Stimulated activated naive CD8-positive, alpha-beta T cell treated with anti-CD3 and anti-CD28 coated beads, Interleukin-15, amount 100 ng/mL, for 72 hours (primary cell): ENCODE measurements around the gene RAB27A.

Source experiments
- ATAC-seq: fragments of 150-1000 bp; cut with Tn5 transposase; 2 replicates; pipeline ENCODE4 v1.10.0; 2021; ENCODE audit warnings: mild to moderate bottlenecking, moderate library complexity
- DNase-seq, 2 donors: peaks; one replicate each; pipeline ENCODE4 v3.0.0; 2021 to 2022
- H3K27ac Mint-ChIP-seq, 2 donors: one replicate each; pipeline ENCODE4 v1.8.0; 2022; ENCODE audit warnings: mild to moderate bottlenecking in 2 of 2, mixed read lengths in 2 of 2, moderate library complexity in 2 of 2
- H3K27me3 Mint-ChIP-seq: one replicate; pipeline ENCODE4 v1.8.0; 2022; ENCODE audit warnings: mixed read lengths
- H3K4me1 Mint-ChIP-seq: one replicate; pipeline ENCODE4 v1.8.0; 2022; ENCODE audit warnings: mild to moderate bottlenecking, mixed read lengths
- H3K4me3 Mint-ChIP-seq, 2 donors: one replicate each; pipeline ENCODE4 v1.8.0; 2022; ENCODE audit warnings: mild to moderate bottlenecking in 2 of 2, mixed read lengths in 2 of 2, moderate library complexity in 1 of 2
- H3K9me3 Mint-ChIP-seq, 2 donors: one replicate each; pipeline ENCODE4 v1.8.0; 2022; ENCODE audit warnings: mixed read lengths in 2 of 2

The RAB27A gene

GRCh38 chr15:55247766-55248427 is 41.7 kb downstream of the RAB27A start:
- H3K27ac Mint-ChIP-seq = no peak overlapping the region

GRCh38 chr15:55247311-55247710 is 42.3 kb downstream of the RAB27A start:
- H3K27ac Mint-ChIP-seq = no peak overlapping the region
- ATAC-seq = no peak
- no peak overlapping the region for H3K4me3 Mint-ChIP-seq
- no peaks in the 10 kb centered on the region for H3K9me3 Mint-ChIP-seq
- DNase-seq = no peak
- peaks cover 68% of the 10 kb centered on the region for H3K4me1 Mint-ChIP-seq
- no peaks in the 10 kb centered on the region for H3K27me3 Mint-ChIP-seq

More at GRCh38 chr15:55247766-55248427, 41.7 kb downstream of the RAB27A start:
- peaks cover 68% of the 10 kb centered on the region for H3K4me1 Mint-ChIP-seq
- no peak overlapping the region for H3K4me3 Mint-ChIP-seq
- H3K9me3 Mint-ChIP-seq = no peaks in the 10 kb centered on the region
- ATAC-seq = peak; percentile 50
- DNase-seq = no peak
- H3K27me3 Mint-ChIP-seq = no peaks in the 10 kb centered on the region

GRCh38 chr15:55246567-55246966 is 43.0 kb downstream of the RAB27A start:
- no peak overlapping the region for H3K4me3 Mint-ChIP-seq
- no peaks in the 10 kb centered on the region for H3K9me3 Mint-ChIP-seq
- ATAC-seq = no peak
- no peak overlapping the region for H3K27ac Mint-ChIP-seq
- no peak for DNase-seq
- H3K4me1 Mint-ChIP-seq = peaks cover 68% of the 10 kb centered on the region
- no peaks in the 10 kb centered on the region for H3K27me3 Mint-ChIP-seq

GRCh38 chr15:55245059-55245458 is 44.6 kb downstream of the RAB27A start:
- H3K4me3 Mint-ChIP-seq = peak overlapping the region in 1 of 2 donors; percentile 33
- no peaks in the 10 kb centered on the region for H3K9me3 Mint-ChIP-seq
- H3K27me3 Mint-ChIP-seq = no peaks in the 10 kb centered on the region
- H3K4me1 Mint-ChIP-seq = peaks cover 67% of the 10 kb centered on the region
- ATAC-seq (peak; percentile 78), DNase-seq (no peak)
- peak overlapping the region; percentile 2 to 87 for H3K27ac Mint-ChIP-seq

GRCh38 chr15:55241891-55242290 is 47.7 kb downstream of the RAB27A start:
- Mint-ChIP-seq H3K4me3 (peak overlapping the region in 1 of 2 donors; percentile 47), H3K27ac (peak overlapping the region in 1 of 2 donors; percentile 83), H3K4me1 (peaks cover 79% of the 10 kb centered on the region), H3K9me3 (no peaks in the 10 kb centered on the region), H3K27me3 (no peaks in the 10 kb centered on the region)
- no peak for DNase-seq
- peak; percentile 33 for ATAC-seq

- DNase-seq (no peak), ATAC-seq (no peak)
- no peak overlapping the region for H3K27ac Mint-ChIP-seq
- H3K4me3 Mint-ChIP-seq = no peak overlapping the region
- H3K27me3 Mint-ChIP-seq = no peaks in the 10 kb centered on the region
- no peaks in the 10 kb centered on the region for H3K9me3 Mint-ChIP-seq
- H3K4me1 Mint-ChIP-seq = peaks cover 80% of the 10 kb centered on the region
Measured at GRCh38 chr15:55241186-55241585, 48.4 kb downstream of the RAB27A start.

GRCh38 chr15:55240125-55240760 is 49.4 kb downstream of the RAB27A start:
- DNase-seq (no peak), ATAC-seq (peak; percentile 47)
- no peaks in the 10 kb centered on the region for H3K27me3 Mint-ChIP-seq
- peak overlapping the region in 1 of 2 donors; percentile 83 for H3K27ac Mint-ChIP-seq
- no peaks in the 10 kb centered on the region for H3K9me3 Mint-ChIP-seq
- peak overlapping the region in 1 of 2 donors; percentile 34 for H3K4me3 Mint-ChIP-seq
- peaks cover 78% of the 10 kb centered on the region for H3K4me1 Mint-ChIP-seq

- Mint-ChIP-seq H3K27ac (peak overlapping the region; percentile 12 to 83), H3K4me1 (peaks cover 72% of the 10 kb centered on the region), H3K27me3 (no peaks in the 10 kb centered on the region), H3K4me3 (peak overlapping the region in 1 of 2 donors; percentile 34), H3K9me3 (no peaks in the 10 kb centered on the region)
- DNase-seq (no peak), ATAC-seq (no peak)
Measured at GRCh38 chr15:55239440-55240124, 50.0 kb downstream of the RAB27A start.

- no peak for ATAC-seq
Measured at GRCh38 chr15:55238877-55239276, 50.7 kb downstream of the RAB27A start.

GRCh38 chr15:55237219-55238130 is 52.1 kb downstream of the RAB27A start:
- Mint-ChIP-seq H3K9me3 (no peaks in the 10 kb centered on the region), H3K4me1 (peaks cover 53% of the 10 kb centered on the region), H3K4me3 (peak overlapping the region; percentile 11 to 72), H3K27ac (peak overlapping the region; percentile 74 to 89), H3K27me3 (no peaks in the 10 kb centered on the region)
- peak; percentile 89 for ATAC-seq
- DNase-seq = peak in 1 of 2 donors; percentile 38

More at GRCh38 chr15:55238877-55239276, 50.7 kb downstream of the RAB27A start:
- Mint-ChIP-seq H3K4me1 (peaks cover 67% of the 10 kb centered on the region), H3K27ac (peak overlapping the region; percentile 38 to 89), H3K4me3 (no peak overlapping the region), H3K27me3 (no peaks in the 10 kb centered on the region), H3K9me3 (no peaks in the 10 kb centered on the region)
- no peak for DNase-seq

- no peaks in the 10 kb centered on the region for H3K9me3 Mint-ChIP-seq
- peak overlapping the region in 1 of 2 donors; percentile 52 for H3K27ac Mint-ChIP-seq
- ATAC-seq = no peak
- H3K4me1 Mint-ChIP-seq = peaks cover 48% of the 10 kb centered on the region
- no peak for DNase-seq
- H3K27me3 Mint-ChIP-seq = no peaks in the 10 kb centered on the region
- peak overlapping the region; percentile 10 to 63 for H3K4me3 Mint-ChIP-seq
Measured at GRCh38 chr15:55235546-55236036, 54.0 kb downstream of the RAB27A start.

GRCh38 chr15:55234800-55235104 is 54.9 kb downstream of the RAB27A start:
- ATAC-seq (no peak), DNase-seq (no peak)
- no peaks in the 10 kb centered on the region for H3K27me3 Mint-ChIP-seq
- H3K4me1 Mint-ChIP-seq = peaks cover 48% of the 10 kb centered on the region
- no peaks in the 10 kb centered on the region for H3K9me3 Mint-ChIP-seq
- H3K27ac Mint-ChIP-seq = no peak overlapping the region
- H3K4me3 Mint-ChIP-seq = no peak overlapping the region

GRCh38 chr15:55234104-55234799 is 55.4 kb downstream of the RAB27A start:
- no peaks in the 10 kb centered on the region for H3K9me3 Mint-ChIP-seq
- peaks cover 44% of the 10 kb centered on the region for H3K4me1 Mint-ChIP-seq
- no peaks in the 10 kb centered on the region for H3K27me3 Mint-ChIP-seq
- peak overlapping the region in 1 of 2 donors; percentile 15 for H3K4me3 Mint-ChIP-seq
- no peak for ATAC-seq
- no peak overlapping the region for H3K27ac Mint-ChIP-seq
- no peak for DNase-seq

- Mint-ChIP-seq H3K27ac (no peak overlapping the region), H3K9me3 (no peaks in the 10 kb centered on the region), H3K4me3 (no peak overlapping the region), H3K4me1 (peaks cover 21% of the 10 kb centered on the region), H3K27me3 (no peaks in the 10 kb centered on the region)
- ATAC-seq (no peak), DNase-seq (no peak)
Measured at GRCh38 chr15:55231455-55231854, 58.2 kb downstream of the RAB27A start.
